Kidney tubule cell (primary cell): ENCODE measurements around the gene DDT.
"Not testable (repeated sequence)": the region's sequence is repeated elsewhere in the genome, so short reads cannot be mapped to it uniquely, and the experiment has no call there.

Source experiments
- DNase-seq: peaks from one replicate; pipeline ENCODE4 v3.0.0-alpha.2; 2018; ENCODE audit warnings: low spot score

The DDT gene

GRCh38 chr22:23974345-23974744 lies at the start of gene DDT:
DDT (minus strand) TSS chr22:23974441; CDS start chr22:23974414, 27 bp downstream.
- not testable (repeated sequence) for DNase-seq

GRCh38 chr22:24023204-24023789 lies 49.1 kb upstream of the DDT start:
- DNase-seq = no peak

GRCh38 chr22:24021304-24021703 lies 47.1 kb upstream of the DDT start:
- no peak for DNase-seq

GRCh38 chr22:24016156-24016555 lies 41.9 kb upstream of the DDT start:
- no peak for DNase-seq

GRCh38 chr22:24011735-24012068 lies 37.5 kb upstream of the DDT start:
- peak; percentile 65 for DNase-seq

- DNase-seq = no peak
Observed at GRCh38 chr22:24010018-24010391, 35.8 kb upstream of the DDT start.

- DNase-seq = no peak
Observed at GRCh38 chr22:24009227-24010017, 35.2 kb upstream of the DDT start.

GRCh38 chr22:24008381-24009226 lies 34.4 kb upstream of the DDT start:
- no peak for DNase-seq

- DNase-seq = no peak
Observed at GRCh38 chr22:24008022-24008283, 33.7 kb upstream of the DDT start.

GRCh38 chr22:24007253-24008021 lies 33.2 kb upstream of the DDT start:
- DNase-seq = no peak

GRCh38 chr22:24006914-24007214 lies 32.6 kb upstream of the DDT start:
- no peak for DNase-seq

GRCh38 chr22:24006207-24006913 lies 32.1 kb upstream of the DDT start:
- no peak for DNase-seq

GRCh38 chr22:24005201-24005600 lies 31.0 kb upstream of the DDT start, which contains the start of gene GSTT4:
GSTT4 (minus strand) TSS chr22:24005453; CDS start chr22:24005356, 97 bp downstream.
- no peak for DNase-seq

GRCh38 chr22:24003887-24004286 lies 29.6 kb upstream of the DDT start:
- DNase-seq = no peak

GRCh38 chr22:24002851-24003250 lies 28.6 kb upstream of the DDT start:
- no peak for DNase-seq

- no peak for DNase-seq
Observed at GRCh38 chr22:24002272-24002671, 28.0 kb upstream of the DDT start.

GRCh38 chr22:24001314-24001713 lies 27.1 kb upstream of the DDT start:
- DNase-seq = no peak

- DNase-seq = not testable (repeated sequence)
Observed at GRCh38 chr22:23999779-24000178, 25.5 kb upstream of the DDT start.

- no peak for DNase-seq
Observed at GRCh38 chr22:23997092-23997491, 22.9 kb upstream of the DDT start.

GRCh38 chr22:23993581-23994177 lies 19.4 kb upstream of the DDT start:
- DNase-seq = not testable (repeated sequence)

- not testable (repeated sequence) for DNase-seq
Observed at GRCh38 chr22:23993080-23993479, 18.8 kb upstream of the DDT start.
